ENCODE data around the gene MSI2.

MSI2 gene

GRCh38 chr17:57269598-57270255 lies 13.4 kb downstream of the MSI2 start:
- no peak for DNase-seq (ENCODE audit: low read depth in 3 of 3)

- DNase-seq (ENCODE audit: low read depth in 3 of 3), result no peak
These were observed 14.5 kb downstream of the MSI2 start for GRCh38 chr17:57270801-57271245.

- DNase-seq (ENCODE audit: low read depth in 3 of 3), result no peak
These were observed 15.5 kb downstream of the MSI2 start for GRCh38 chr17:57271821-57272220.

GRCh38 chr17:57273490-57273889 lies 17.2 kb downstream of the MSI2 start:
- no peak for DNase-seq (ENCODE audit: low read depth in 3 of 3)

DNA sequence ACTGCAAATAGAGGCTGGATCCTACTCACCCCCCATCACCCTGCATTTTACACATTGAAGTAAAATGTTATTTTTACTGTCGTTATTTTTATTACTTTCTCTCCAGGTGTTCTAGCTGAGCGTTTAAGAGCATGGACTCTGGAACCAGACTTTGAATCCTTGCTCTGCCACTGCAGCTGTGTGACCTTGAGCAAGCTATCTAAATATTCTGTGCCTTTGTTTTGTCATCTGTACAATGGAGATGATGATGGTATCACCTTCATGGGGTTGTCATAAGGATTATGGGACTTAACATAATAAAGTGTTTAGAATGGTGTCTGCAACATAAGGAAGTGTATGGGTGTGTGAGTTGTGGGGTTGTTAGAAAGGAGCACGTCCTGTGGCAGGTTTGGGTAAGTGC lies 17.8 kb downstream of the MSI2 start:
- DNase-seq (ENCODE audit: low read depth in 3 of 3), result no peak

GRCh38 chr17:57275071-57275764 lies 18.9 kb downstream of the MSI2 start:
- DNase-seq (ENCODE audit: low read depth in 3 of 3), result no peak

- DNase-seq (ENCODE audit: low read depth in 3 of 3), result no peak
These were observed 20.3 kb downstream of the MSI2 start for GRCh38 chr17:57276621-57277020.

DNA sequence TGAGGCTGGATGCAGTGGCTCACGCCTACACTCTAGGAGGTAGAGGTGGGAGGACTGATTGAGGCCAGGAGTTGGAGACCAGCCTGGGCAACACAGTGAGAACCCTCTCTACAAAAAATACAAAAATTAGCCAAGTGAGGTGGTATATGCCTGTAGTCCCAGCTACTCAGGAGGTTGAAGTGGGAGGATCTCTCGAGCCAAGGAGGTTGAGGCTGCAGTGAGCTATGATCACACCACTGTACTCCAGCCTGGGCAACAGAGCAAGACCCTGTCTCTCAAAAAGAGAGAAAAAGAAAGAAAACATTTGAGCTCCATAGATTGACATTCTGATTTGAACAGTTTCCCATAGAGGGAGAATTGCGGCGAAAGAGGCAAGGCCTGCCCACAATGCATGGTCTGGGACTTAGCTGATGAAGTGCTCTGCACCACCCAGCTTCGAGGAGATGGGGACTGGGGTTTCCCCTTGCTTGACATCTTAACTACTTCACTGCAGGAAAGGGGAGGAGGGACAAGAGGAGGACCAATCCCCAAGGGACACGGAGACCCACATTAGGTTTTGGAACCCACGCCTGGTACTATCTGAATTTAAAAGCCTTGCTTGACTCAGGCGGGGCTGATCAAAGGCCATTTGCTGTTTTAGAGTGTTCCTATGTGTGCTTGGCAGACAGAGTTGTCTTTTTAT lies 21.7 kb downstream of the MSI2 start:
- DNase-seq (ENCODE audit: low read depth in 3 of 3), result no peak

DNA sequence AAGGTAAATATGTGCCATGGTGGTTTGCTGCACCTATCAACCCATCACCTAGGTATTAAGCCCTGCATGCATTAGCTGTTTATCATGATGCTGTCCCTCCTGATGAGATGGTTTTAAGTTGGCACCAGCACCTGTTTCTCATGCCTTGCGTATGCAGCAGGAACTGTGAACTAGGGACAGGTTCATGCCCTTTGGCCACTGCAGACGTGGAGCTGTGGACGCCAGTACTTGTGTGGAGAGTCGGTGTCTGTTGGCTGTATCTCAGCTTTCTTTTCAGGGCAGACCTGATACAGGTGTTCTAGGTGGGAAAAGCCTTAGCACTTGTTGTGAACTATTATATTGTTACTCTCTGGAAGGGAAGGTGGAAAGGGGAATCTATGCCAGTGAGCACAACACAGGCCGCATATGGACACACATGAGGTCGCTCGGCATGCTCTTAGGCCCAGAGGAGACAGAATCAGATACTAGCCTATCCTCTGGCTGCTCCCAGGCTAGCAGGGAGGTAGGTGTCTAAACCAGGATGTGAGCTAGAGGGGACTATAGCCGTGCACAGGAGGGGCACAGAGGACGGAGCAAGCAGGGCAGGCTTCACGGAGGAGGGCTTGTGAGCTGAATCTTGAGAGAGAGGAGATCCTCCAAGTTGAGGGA lies 22.5 kb downstream of the MSI2 start:
- DNase-seq (ENCODE audit: low read depth in 3 of 3), result no peak

- DNase-seq (ENCODE audit: low read depth in 3 of 3), result no peak
These were observed 23.1 kb downstream of the MSI2 start for GRCh38 chr17:57279432-57279831.

GRCh38 chr17:57281887-57282286 lies 25.6 kb downstream of the MSI2 start:
- no peak for DNase-seq (ENCODE audit: low read depth in 3 of 3)

GRCh38 chr17:57282296-57282695 lies 26.0 kb downstream of the MSI2 start:
- no peak for DNase-seq (ENCODE audit: low read depth in 3 of 3)

GRCh38 chr17:57283203-57283971 lies 27.1 kb downstream of the MSI2 start:
- DNase-seq (ENCODE audit: low read depth in 3 of 3), result no peak

DNA sequence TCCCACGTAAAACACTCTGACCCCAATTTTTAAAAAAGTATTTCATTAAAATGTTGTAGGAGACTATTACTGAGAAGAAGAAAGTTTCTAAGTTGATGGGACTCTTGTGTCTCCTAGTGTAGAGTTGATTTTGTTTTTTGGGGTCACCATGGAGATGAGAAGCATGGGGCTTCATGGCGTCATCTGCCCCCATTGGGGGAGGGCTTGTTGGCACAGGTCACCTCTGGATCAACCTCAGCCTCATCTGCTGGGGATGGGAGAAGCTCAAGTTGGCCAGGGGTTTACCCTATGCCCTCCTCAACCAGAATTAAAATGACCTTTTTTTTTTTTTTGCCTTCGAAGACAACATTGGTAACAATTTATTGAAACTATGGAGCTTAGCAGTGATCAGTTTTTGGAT lies 28.3 kb downstream of the MSI2 start:
- no peak for DNase-seq (ENCODE audit: low read depth in 3 of 3)

GRCh38 chr17:57284984-57285646 lies 28.8 kb downstream of the MSI2 start:
- DNase-seq (ENCODE audit: low read depth in 3 of 3), result peak; percentile 11 to 35 (median 35)

DNA sequence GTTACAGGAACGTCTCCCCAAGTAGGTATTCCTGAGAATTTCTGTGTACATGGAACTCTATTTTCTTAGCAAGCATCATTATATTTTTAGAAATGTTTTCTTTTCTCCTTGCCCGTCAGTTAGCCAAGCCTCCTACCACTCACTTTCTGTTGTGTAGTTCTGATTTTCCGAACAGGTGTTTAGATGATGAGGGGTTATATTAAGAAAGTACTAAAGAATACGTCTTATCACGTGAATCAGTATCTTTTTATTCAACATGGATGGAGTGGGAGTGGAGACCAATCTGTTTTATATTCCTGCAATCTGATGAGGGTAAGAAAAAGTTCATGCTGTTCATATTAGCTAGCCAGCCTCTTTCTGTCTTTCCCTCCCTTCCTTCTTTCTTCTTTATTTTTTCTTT lies 29.4 kb downstream of the MSI2 start:
- no peak for DNase-seq (ENCODE audit: low read depth in 3 of 3)

GRCh38 chr17:57286399-57287105 lies 30.2 kb downstream of the MSI2 start:
- no peak for DNase-seq (ENCODE audit: low read depth in 3 of 3)

DNA sequence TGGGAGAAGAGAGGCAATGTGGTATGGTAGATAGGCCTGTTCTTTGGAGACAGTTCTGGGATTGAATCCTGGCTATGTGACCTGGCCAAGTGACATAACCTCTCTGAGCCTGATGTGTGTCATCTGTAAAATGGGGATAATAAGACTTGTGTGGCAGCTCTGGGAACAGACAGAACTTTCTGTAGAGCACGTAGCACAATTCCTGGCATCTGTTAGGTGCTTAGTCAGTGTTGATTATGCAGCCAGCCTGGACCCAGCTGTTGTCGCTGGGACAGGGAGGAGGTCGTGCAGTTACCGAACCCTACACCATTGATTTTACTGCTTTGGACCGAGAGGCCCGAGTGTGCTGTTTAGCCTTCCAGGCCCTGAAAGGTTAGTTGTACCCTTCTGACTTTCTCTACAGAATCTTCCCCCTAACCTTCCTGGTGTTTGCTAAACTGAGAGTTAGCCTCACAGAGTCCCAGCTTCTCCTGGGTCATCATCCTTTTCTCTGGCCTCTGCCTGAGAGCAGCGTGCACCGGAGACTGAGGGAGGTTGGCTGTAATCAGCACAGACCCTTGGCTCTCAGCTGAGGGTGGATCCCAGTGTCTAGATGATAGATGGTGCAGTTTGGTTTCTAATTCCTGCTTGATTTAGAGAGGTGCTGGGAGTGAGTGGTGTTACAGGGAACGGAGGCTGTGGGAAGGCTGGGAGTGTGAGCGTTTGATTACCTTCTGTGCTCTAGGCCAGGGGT lies 31.9 kb downstream of the MSI2 start:
- DNase-seq (ENCODE audit: low read depth in 3 of 3), result no peak

DNA sequence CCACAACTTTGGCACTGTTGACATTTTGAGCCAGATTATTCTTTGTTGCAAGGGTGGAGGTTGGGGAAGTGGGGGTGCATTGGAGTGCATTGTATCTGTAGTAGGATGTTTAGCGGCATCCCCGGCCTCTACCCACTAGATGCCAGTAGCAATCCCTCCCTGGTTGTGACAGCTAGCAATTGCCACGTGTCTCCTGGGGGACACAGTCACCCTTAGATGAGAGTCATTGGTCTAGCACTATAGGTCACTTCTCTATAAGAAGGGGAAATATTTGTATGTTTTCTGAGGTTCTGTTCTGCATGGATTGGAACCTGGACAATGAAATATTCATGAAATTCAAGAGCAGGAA lies 32.4 kb downstream of the MSI2 start:
- DNase-seq (ENCODE audit: low read depth in 3 of 3), result no peak

GRCh38 chr17:57289130-57289529 lies 32.8 kb downstream of the MSI2 start:
- DNase-seq (ENCODE audit: low read depth in 3 of 3), result no peak
